Prostate gland (tissue), 2 donors: ENCODE data around the gene DISP2.

Experiments
- CTCF ChIP-seq, 4 experiments: fragments of 200-600 bp in 2 of 4; fragments of 450-650 bp in 2 of 4; sonication (generic) in 2 of 4; IDR thresholded peaks; 1 replicate in 3 of 4; 2 replicates in 1 of 4; pipeline ENCODE4 v1.5.1; 2016 to 2019; ENCODE audit warnings: antibody characterized with exemption in 4 of 4, mild to moderate bottlenecking in 2 of 4, moderate library complexity in 2 of 4
- POLR2A ChIP-seq: fragments of 450-650 bp; IDR thresholded peaks from one replicate; pipeline ENCODE4 v1.6.1; 2016; ENCODE audit warnings: antibody characterized with exemption, mild to moderate bottlenecking
- POLR2AphosphoS5 ChIP-seq: sonication (generic); formaldehyde crosslinking; IDR thresholded peaks from one replicate; pipeline ENCODE4 v1.6.1; 2017; ENCODE audit warnings: antibody characterized with exemption

- no peak for TF ChIP-seq CTCF (IDR thresholded peaks at IDR 0.05)
- no peak for TF ChIP-seq POLR2A
- no peak for TF ChIP-seq POLR2AphosphoS5
These were observed 39.8 kb downstream of the DISP2 start for GRCh38 chr15:40397688-40398412.
